Measurements from ENCODE around the gene DYNC2H1.

GRCh38 chr11:103339485-103339857, 230.2 kb downstream of the DYNC2H1 start:
- TF ChIP-seq CTCF (conservative IDR thresholded peaks at IDR 0.05 in 1 of 2, IDR thresholded peaks at IDR 0.05 in 1 of 2; ENCODE audit: low read depth in 1 of 2, low read length in 2 of 2): no peak
- no peak for TF ChIP-seq EZH2 (IDR thresholded peaks at IDR 0.05; ENCODE audit: low read length, missing control alignments)

Data from fibroblast of lung (primary cell).